ENCODE measurements around the gene AP3B1.
"Not testable (repeated sequence)": the region's sequence is repeated elsewhere in the genome, so short reads cannot be mapped to it uniquely, and the experiment has no call there.

AP3B1 gene

DNA sequence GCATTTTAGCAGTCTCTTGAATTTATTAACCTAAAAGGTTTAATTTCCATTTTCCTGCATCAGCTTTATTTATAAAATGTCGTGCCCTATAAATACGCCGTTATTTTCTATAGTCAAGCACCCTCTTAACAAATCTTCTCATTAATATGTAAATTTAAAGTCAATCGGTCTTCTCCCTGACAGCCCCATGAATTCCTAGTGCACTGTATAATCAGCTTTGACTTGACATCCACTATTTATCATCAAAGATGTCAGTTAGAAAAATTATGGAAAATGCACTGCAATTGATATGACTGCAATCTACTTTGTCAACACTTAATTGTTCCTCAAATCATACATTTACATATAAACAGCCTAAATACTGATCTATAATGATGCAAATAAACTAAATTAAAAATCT, 83.4 kb downstream of the AP3B1 start:
- no peak for TF ChIP-seq ZFX (IDR thresholded peaks at IDR 0.05; ENCODE audit: borderline replicate concordance)
- H3K27ac ChIP-seq: no peak overlapping the region

- TF ChIP-seq, protein P1, sequence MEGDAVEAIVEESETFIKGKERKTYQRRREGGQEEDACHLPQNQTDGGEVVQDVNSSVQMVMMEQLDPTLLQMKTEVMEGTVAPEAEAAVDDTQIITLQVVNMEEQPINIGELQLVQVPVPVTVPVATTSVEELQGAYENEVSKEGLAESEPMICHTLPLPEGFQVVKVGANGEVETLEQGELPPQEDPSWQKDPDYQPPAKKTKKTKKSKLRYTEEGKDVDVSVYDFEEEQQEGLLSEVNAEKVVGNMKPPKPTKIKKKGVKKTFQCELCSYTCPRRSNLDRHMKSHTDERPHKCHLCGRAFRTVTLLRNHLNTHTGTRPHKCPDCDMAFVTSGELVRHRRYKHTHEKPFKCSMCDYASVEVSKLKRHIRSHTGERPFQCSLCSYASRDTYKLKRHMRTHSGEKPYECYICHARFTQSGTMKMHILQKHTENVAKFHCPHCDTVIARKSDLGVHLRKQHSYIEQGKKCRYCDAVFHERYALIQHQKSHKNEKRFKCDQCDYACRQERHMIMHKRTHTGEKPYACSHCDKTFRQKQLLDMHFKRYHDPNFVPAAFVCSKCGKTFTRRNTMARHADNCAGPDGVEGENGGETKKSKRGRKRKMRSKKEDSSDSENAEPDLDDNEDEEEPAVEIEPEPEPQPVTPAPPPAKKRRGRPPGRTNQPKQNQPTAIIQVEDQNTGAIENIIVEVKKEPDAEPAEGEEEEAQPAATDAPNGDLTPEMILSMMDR (IDR thresholded peaks at IDR 0.05): no peak
- no peak for TF ChIP-seq ZFX (IDR thresholded peaks at IDR 0.05; ENCODE audit: borderline replicate concordance)
- no peak overlapping the region for H3K27ac ChIP-seq
These were observed 90.3 kb downstream of the AP3B1 start for GRCh38 chr5:78204241-78204640.

DNA sequence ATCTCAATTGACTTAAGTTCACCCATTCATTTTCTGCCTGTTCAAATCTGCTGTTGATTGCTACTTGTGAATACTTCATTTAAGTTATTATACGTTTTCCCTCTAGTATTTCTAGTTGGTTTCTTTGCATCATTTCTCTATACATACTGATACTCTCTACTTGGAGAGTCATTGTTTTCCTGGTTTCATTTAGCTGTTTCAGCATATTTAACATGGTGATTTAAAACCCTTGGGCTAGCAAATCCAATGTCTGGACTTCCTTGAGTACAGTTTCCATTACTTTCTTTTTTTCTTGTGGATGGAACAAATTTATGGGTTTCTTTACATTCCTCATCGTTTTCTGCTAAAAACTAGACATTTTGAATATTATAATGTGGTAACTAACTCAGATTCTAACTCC, 90.7 kb downstream of the AP3B1 start:
- no peak overlapping the region for H3K27ac ChIP-seq
- TF ChIP-seq ZFX (IDR thresholded peaks at IDR 0.05; ENCODE audit: borderline replicate concordance): no peak
- TF ChIP-seq, protein P1 (IDR thresholded peaks at IDR 0.05): no peak

DNA sequence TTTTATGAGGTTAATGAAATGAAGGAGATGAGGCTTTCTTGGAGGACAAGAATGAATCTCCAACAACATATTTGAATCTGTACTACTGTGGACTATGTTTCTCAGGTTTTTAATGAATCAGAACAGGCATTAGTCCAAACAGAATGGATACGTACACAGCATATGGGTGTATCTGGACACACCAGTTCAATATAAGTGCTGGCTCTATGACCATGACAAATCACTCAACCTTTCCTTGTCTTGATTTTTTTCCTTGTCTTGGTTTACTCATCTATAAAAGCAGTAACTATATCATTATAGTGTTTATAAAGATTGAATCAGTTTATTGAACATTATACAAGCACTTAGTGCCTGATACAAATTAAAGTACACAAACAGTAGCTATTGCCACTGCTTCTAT, 104.1 kb downstream of the AP3B1 start:
- TF ChIP-seq, protein P1 (IDR thresholded peaks at IDR 0.05): no peak
- TF ChIP-seq ZFX (IDR thresholded peaks at IDR 0.05; ENCODE audit: borderline replicate concordance): no peak
- no peak overlapping the region for H3K27ac ChIP-seq

- H3K27ac ChIP-seq: not testable (repeated sequence)
These were observed 105.8 kb downstream of the AP3B1 start for GRCh38 chr5:78188681-78189080.

DNA sequence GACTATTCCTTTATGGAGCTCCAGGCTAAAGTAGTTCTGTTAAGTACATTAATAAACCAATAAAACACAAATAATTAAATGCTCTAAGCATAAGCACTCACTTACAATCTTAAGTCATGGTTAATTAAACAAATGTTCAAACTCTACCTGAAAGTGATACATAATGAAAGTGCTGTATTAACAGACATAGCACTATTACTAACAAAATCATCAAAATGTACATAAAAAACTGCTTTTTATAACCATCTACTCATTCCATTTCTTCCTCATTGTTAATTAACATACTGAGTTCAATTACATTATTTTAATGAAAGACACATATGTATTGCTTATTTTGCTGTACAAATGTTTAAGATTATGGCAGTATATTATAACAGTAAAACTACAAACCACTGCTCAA, 107.3 kb downstream of the AP3B1 start:
- TF ChIP-seq, protein P1 (IDR thresholded peaks at IDR 0.05): no peak
- TF ChIP-seq ZFX (IDR thresholded peaks at IDR 0.05; ENCODE audit: borderline replicate concordance): no peak
- H3K27ac ChIP-seq: no peak overlapping the region

- TF ChIP-seq ZFX (IDR thresholded peaks at IDR 0.05; ENCODE audit: borderline replicate concordance): no peak
- TF ChIP-seq, protein P1 (IDR thresholded peaks at IDR 0.05): no peak
These were observed 111.7 kb downstream of the AP3B1 start for GRCh38 chr5:78182838-78183237.

DNA sequence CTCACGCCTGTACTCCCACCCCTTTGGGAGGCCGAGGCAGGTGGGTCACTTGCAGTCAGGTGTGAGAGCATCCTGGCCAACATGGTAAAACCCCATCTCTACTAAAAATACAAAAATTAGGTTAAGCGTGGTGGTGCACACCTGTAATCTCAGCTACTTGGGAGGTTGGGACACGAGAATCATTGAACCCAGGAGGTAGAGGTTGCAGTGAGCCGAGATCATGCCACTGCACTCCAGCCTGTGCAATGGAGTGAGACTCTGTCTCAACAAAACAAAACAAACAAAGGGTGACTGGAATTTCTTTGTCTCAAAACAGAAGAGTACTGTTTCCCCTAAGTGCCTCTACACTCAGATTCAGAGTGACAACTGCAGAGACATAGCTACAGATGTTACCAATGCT, 116.1 kb downstream of the AP3B1 start:
- no peak for TF ChIP-seq ZFX (IDR thresholded peaks at IDR 0.05; ENCODE audit: borderline replicate concordance)
- TF ChIP-seq, protein P1 (IDR thresholded peaks at IDR 0.05): no peak
- no peak overlapping the region for H3K27ac ChIP-seq

More at GRCh38 chr5:78182838-78183237, 111.7 kb downstream of the AP3B1 start:
- no peak overlapping the region for H3K27ac ChIP-seq

- not testable (repeated sequence) for H3K27ac ChIP-seq
These were observed 124.2 kb downstream of the AP3B1 start for GRCh38 chr5:78170335-78170734.

Measured in 22Rv1 (cell line).